Embryonic facial prominence (tissue), 1 donor: ENCODE measurements around the gene SMIM36.
"Not testable (repeated sequence)": the region's sequence is repeated elsewhere in the genome, so short reads cannot be mapped to it uniquely, and the experiment has no call there.

Experiments used
- DNase-seq: peaks from one replicate; pipeline ENCODE4 v3.0.0-alpha.2; 2016; ENCODE audit errors: extremely low spot score

Gene SMIM36

DNA sequence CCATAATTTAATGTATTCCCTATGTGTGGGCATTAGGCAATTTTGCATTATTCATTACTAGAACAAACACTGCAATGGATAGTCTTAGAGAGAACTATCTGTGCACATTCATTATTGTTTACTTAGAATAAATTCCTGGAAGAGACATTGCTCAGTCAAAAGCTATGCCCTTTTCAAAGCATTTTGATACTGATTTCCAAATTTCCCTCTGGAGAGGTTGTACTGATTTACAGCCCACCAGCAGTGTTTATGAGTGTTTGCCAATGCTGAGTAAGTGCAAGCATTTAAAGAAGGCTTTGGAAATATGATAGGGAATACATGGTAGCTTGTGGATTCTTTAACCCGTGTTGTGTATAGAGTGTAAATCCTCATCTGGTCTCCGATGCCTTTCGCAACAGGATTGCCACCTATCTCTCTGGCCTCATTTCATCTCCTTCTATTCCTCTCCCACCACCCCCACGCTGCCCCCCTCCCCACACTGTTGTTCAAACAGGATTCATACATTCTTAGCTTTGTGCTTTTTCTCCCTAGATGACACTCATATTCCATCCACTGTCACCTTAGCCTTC lies 56.3 kb downstream of the SMIM36 start:
- DNase-seq = no peak

DNA sequence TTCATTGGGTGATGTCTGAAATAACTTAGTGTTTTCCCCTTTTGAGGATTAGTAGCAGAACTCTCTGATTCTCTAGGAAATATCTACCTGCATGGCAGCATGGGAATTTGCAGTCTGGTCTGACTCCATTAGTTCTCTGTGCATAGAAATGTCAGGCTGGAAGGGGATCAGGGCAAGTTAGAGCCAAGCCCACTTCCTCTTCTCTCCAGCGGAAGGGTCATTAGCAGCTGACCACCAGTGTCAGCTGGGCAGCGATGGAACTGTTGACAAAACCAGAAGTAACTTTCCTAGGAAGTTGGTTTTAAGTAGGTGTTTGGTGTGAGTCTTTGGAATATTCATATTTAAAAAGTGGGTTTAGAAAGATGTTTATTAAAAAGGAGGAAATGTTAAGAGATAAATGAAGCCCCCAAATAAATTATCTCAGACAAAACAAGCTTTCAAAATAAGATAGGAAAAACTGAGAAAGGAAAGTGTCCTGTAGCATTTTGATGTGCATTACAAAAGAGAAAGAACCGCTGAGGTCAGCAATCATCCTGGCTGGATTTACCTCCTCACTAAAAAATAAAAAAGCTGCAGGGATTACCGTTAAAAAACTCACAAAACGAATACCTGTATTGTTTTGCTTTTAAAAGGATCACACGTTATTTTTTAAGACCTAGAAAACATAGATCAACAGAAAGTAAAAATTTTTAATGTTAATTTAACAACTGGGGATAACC lies 57.3 kb downstream of the SMIM36 start:
- no peak for DNase-seq

- DNase-seq = no peak
These were observed 59.0 kb downstream of the SMIM36 start for GRCh38 chr17:55452139-55452790.

DNA sequence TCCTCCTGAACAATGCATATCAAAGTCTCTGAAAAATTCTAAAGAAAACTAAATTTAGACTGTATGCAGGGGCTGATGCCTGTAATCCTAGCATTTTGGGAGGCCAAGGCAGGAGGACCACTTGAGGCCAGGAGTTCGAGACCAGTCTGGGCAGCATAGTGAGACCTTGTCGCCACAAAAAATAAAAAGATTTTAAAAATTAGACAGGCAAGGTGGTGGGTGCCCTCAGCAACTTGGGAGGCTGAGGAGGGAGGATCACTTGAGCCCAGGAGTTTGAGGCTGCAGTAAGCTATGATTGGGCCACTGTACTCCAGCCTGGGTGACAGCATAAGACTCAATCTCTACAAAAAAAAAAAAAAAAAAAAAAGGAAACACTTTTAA lies 59.5 kb downstream of the SMIM36 start:
- DNase-seq = no peak

- no peak for DNase-seq
These were observed 60.0 kb downstream of the SMIM36 start for GRCh38 chr17:55451203-55451641.

DNA sequence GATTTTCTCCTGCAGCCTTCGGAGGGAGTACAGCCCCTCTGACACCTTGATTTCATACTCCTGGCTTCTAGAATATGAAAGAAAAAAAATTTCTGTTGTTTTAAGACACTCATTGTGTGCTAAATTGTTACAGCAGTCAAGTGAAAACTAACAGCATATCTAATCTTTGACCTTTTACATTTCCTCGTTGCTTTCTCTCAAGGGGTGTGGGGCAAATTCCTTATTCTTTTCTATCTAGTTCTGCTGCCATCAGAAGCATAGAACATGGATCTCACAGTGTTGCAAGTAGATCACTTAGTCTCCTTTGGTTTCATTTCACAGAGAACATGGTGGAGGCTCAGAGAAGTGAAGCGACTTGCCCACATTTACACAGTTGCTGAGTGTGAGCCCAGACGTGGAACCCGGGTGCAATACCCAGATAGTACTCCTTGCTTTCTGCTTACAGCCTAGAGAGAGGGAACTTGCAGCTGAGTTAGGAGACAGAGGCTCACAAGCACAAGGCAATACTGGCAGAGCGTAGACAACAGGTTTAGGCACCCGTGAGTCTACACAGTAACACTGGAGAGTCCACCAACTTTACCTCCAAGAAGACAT lies 60.9 kb downstream of the SMIM36 start:
- DNase-seq = no peak

DNA sequence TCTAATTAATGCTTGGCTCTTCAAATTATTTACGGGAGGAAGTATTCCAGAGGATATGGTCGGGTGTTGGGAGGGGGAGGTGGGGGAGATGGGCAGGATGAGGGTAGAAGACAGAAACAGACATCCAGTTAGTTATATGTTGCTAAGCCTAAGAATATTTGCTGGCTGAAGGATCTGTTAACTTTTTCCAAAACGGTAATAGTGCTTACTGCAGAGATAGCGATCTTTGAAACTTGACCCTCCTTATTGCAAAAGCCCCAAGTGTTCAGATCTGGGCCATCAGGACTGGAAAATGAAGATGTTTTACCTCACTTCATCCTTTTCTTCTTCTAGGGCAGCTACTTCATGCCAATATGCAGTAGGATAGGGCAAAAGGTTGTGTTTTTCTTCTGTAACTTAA lies 62.6 kb downstream of the SMIM36 start:
- DNase-seq = no peak

DNA sequence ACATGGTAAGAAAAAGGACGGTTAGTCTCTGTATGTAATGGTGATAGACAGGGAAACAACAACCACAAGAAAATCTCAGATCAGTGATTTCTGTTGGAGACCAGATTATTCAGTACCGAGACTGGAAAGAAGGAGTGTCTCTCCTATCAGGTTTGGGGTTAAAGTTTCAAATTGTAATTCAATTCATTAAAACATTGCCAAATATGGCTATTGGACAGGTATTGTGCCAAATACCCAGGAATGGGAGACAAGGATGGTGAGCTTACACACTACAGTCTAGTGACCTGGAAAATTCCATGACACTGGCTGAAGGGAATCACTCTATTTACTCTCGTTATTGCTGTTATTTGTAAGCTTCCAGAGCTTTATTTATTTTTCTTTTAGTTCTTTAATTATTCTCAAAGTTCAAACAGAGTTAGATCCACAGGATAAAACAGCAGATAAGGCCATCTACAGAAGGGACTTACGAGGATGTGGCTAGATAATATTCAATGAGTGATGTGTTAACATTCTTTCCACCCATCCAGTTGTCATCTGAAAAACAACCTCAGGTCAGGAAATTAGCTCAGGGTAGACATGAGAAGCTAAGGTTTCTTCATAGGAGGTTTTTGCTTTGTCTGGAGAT lies 64.6 kb downstream of the SMIM36 start:
- no peak for DNase-seq

DNA sequence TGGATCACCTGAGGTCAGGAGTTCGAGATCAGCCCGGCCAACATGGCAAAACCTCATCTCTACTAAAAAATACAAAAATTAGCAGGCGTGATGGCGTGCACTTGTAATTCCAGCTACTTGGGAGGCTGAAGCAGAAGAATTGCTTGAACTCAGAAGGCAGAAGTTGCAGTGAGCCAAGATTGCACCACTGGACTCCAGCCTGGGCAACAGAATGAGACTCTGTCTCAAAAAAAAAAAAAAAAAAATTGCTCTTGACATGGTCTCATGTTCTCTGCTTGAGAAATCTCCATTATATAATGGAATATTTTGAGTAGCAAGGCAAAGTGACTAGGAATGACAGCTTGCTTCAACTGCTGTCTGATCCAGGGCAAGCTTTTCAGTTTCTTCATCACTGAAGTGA lies 65.2 kb downstream of the SMIM36 start:
- DNase-seq = not testable (repeated sequence)

- DNase-seq = no peak
These were observed 66.5 kb downstream of the SMIM36 start for GRCh38 chr17:55444471-55445441.

- DNase-seq = no peak
These were observed 67.3 kb downstream of the SMIM36 start for GRCh38 chr17:55443904-55444303.

- DNase-seq = no peak
These were observed 68.1 kb downstream of the SMIM36 start for GRCh38 chr17:55442953-55443683.

- no peak for DNase-seq
These were observed 68.8 kb downstream of the SMIM36 start for GRCh38 chr17:55442462-55442861.

GRCh38 chr17:55441544-55441943 lies 69.7 kb downstream of the SMIM36 start:
- no peak for DNase-seq

GRCh38 chr17:55440391-55440790 lies 70.9 kb downstream of the SMIM36 start:
- DNase-seq = no peak

GRCh38 chr17:55437159-55437605 lies 74.1 kb downstream of the SMIM36 start:
- no peak for DNase-seq

DNA sequence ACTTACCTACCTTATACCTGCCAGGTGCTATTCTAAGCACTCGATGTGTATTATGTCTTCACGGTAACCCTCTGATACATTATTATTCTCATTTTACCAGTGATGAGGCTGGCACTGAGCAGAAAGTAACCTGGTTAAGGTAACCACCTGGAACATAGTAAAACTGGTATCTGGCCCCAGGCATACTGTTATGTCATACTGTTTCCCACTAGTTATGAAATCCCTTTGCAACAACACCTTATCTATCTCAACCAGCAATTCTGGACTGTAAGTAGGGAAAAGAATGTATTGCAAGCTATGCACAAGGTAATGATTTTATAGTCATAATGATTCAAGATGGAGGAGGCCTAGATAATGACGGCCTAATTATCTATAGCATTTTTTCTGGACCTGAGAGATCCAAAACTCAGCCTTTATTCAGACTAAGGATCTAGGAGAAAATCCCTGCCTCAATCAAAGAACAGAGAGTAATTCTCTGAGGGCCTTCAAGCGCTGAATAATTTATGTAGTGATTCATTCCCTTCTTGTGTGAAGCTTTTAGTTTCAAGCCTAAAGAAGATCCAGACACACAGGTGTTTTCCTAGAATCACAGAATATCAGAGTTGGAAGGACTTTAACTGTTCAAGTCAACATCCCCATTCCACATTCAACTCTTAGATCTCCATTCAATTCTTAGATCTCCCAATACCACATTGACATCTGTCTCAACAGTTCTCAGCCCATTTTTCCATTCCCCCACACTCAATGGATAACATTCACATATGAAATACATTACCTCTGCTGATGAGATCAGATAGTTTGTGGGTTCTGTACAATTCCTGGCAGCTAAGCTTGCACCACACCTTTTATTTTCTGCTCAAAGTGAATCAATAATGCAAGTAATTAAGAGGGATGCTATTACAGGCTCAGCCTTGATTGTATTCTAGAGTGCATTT lies 74.8 kb downstream of the SMIM36 start:
- DNase-seq = no peak

GRCh38 chr17:55435408-55435807 lies 75.8 kb downstream of the SMIM36 start:
- DNase-seq = no peak

DNA sequence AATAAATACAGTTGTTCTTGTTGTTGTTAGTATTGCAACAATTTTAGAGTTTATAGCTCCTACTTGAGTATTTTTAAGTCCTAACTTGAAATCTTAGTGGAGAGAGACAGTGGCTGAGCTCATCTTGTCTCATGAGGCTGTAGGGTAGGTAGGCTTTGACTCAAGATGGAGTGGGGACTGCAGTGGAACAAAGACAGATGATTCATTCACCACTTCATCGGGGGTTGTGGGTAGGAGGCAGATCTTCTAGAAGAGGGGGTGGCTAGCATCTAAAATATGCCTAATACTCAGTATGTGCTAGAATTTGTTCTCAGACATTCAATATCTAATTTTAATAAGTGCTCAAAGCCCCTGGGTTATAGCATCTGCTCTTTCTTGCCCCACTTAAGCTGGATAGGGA lies 76.5 kb downstream of the SMIM36 start:
- no peak for DNase-seq
